Fibroblast of skin of scalp (primary cell): Measurements from ENCODE around the gene PAX7.
"Not testable (repeated sequence)": the region's sequence is repeated elsewhere in the genome, so short reads cannot be mapped to it uniquely, and the experiment has no call there.

Experiments
- DNase-seq: peaks from one replicate; pipeline ENCODE4 v3.0.0-alpha.2; 2013

PAX7 gene

GRCh38 chr1:18732686-18733085 is 102.0 kb downstream of the PAX7 start:
- DNase-seq: no peak

GRCh38 chr1:18734001-18734400 is 103.4 kb downstream of the PAX7 start:
- no peak for DNase-seq

- DNase-seq: no peak
Observed at GRCh38 chr1:18734461-18735223, 104.0 kb downstream of the PAX7 start.

- DNase-seq: no peak
Observed at GRCh38 chr1:18735224-18735997, 104.8 kb downstream of the PAX7 start.

GRCh38 chr1:18736958-18737357 is 106.3 kb downstream of the PAX7 start:
- no peak for DNase-seq

DNA sequence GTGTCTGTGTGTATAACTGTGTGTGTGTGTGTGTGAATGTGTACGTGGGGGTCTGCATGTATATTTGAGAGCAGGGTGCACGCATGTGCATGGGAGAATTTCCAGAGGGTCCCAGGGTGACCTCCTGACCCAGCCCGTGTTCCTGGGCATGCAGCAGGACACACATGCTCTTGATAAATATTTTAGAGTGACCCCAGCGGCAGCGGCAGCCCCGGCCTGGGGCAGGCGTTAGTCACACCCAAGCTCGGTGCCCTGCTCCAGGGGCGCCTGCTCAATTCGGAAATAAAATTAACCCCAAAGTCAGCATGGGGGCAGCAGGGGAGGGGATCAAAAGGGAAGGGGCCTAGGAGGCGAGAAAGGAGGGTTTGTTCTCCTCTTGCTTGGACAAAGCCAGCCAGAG is 107.5 kb downstream of the PAX7 start:
- no peak for DNase-seq

DNA sequence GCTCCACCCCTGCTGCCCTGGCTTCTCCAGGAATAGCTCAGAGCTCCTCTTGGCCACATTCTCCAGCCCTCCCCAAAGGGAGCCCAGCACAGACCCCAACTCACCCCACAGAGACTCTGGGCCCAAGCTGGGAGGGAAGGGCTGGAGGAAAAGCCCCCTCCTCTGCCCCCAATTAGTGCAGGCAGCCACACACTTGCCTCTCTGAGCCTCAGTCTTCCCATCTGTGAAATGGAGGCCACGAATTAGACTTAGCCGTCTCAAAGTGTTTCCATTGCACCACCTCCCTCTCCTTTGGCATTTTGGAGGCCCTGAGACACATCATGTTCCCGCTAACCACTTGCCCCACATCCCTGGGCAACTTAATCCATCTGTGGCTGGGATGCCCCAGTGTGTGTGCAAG is 108.0 kb downstream of the PAX7 start:
- no peak for DNase-seq

DNA sequence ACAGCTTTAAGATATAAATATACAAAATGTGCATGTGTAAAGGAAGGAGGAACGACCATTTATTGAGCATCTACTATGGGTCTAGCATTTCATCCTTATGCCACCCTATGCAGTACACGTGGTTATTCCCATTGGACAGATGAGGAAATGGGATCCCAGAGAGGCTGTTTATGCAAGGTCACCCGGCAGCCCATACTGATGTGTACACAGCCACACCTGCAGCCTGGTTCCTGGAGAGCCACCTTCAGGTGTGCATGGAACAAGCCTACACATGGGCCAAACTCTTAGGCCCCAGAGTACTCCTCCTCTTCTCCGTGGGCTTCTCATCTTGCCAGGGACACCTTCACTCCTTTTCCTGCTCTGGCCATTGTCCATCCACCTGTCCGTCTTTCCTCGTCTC is 108.8 kb downstream of the PAX7 start:
- DNase-seq: no peak

- DNase-seq: no peak
Observed at GRCh38 chr1:18739897-18740296, 109.3 kb downstream of the PAX7 start.

GRCh38 chr1:18740617-18741016 is 110.0 kb downstream of the PAX7 start:
- no peak for DNase-seq

DNA sequence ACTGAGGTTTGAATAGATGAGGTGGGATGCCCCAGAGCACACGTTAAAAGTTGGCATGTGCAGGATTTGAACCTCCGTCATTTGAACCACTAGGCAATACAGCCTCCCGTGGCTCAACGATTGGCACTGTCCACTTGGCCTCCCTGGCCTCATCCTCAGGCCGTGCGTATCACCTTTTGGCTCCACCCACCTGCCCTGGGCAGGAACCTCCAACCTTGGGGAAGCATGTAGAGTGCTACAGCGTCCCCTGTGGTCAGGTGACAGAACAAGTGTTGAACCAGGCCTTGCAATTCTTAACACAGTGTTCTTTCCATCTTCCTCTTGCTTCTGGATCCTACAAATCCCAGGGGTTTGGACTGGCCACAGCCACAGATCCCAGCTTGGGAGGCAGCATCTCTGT is 112.6 kb downstream of the PAX7 start:
- no peak for DNase-seq

GRCh38 chr1:18744381-18744780 is 113.7 kb downstream of the PAX7 start:
- DNase-seq: not testable (repeated sequence)

GRCh38 chr1:18746981-18747380 is 116.3 kb downstream of the PAX7 start:
- DNase-seq: no peak

DNA sequence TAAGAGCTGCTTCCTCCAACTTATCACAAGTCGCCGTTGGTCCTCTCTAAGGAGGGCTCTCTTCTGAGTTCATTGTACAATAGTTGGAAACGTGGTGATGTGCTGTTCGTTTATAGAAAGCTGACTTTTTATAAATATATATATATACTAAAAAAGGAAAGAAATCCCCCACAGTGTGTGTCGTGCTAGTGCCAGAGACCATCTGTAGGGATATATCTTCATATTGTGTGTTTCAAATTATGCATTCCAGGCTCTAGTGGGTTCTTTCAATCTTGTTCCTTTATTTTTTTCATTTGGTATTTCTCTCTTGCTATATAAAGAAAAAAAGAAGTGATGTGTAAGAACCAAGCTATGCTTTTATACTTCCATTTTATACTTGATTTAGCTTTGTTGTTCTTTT is 117.0 kb downstream of the PAX7 start:
- DNase-seq: no peak

DNA sequence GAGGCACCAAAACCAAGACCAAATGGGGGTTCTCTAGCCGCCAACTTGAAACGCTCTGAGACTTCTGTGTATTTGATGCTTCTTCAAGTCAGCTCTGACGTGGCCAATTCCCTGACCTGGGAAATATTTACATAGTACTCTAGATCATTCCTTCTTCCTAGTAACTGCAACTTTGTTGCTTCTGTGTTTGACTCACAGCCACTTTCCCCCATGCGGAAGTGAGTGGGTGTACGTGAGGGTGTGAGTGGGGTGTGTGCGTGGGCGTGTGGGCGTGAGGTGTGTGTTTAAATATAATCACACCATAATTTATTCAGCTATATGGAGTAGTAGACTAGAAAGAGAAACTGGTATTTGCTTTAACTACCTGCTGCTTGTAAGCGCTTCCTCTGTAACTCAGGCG is 117.8 kb downstream of the PAX7 start:
- no peak for DNase-seq

DNA sequence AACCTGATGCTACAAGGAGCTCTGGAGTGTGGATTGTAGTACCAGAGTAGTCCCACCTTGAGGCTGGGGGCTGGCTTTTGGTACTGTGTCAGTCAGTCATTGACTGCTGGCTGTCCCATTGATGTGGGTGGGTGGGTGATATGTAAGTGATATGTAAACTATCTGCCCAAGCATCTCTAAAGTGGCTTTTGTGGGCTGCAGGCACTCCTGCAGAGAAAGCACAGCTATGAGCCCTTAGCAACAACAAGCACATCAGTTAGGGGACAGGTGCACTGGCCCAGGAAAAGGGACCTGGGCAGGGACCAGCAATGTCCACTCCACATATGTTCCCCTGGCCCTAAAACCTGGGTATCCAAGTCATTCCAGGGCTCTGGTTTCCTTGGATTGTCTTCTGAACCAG is 118.9 kb downstream of the PAX7 start:
- no peak for DNase-seq

- no peak for DNase-seq
Observed at GRCh38 chr1:18750600-18750999, 120.0 kb downstream of the PAX7 start.

GRCh38 chr1:18751425-18751824 is 120.8 kb downstream of the PAX7 start:
- DNase-seq: no peak

- no peak for DNase-seq
Observed at GRCh38 chr1:18752409-18752808, 121.8 kb downstream of the PAX7 start.

GRCh38 chr1:18760156-18760555 is 129.5 kb downstream of the PAX7 start:
- DNase-seq: no peak

- DNase-seq: no peak
Observed at GRCh38 chr1:18761948-18762840, 131.5 kb downstream of the PAX7 start.

GRCh38 chr1:18764362-18764761 is 133.7 kb downstream of the PAX7 start:
- DNase-seq: no peak

GRCh38 chr1:18765725-18766124 is 135.1 kb downstream of the PAX7 start:
- DNase-seq: no peak
